Ovary (tissue), 9 donors: ENCODE results near the gene MINPP1. TPM values are rescaled to one million over a fixed set of nuclear protein-coding genes. Genes with fewer than 3 reads are reported as not detected.

Source experiments
- DNase-seq, 5 donors: peaks; one replicate each; pipeline ENCODE4 v3.0.0-alpha.2; 2019 to 2020
- H3K27ac ChIP-seq, 2 donors: fragments of 200-600 bp; one replicate each; pipeline versions ENCODE4 v1.5.1 to v1.8.0; 2019 to 2022
- H3K27me3 ChIP-seq: fragments of 200-600 bp; one replicate; pipeline ENCODE4 v1.8.0; 2022
- H3K36me3 ChIP-seq: fragments of 200-600 bp; sonication (generic); one replicate; pipeline ENCODE4 v1.5.1; 2019
- H3K4me1 ChIP-seq: one replicate; pipeline ENCODE4 v1.8.1; 2013; ENCODE audit warnings: mild to moderate bottlenecking, moderate library complexity; ENCODE audit not compliant: insufficient read depth
- H3K4me3 ChIP-seq: fragments of 200-600 bp; sonication (generic); one replicate; pipeline ENCODE4 v1.5.1; 2017
- H3K9me3 ChIP-seq, 2 donors: fragments of 200-600 bp in 1 of 2; sonication (generic) in 1 of 2; one replicate each; pipeline versions ENCODE4 v1.5.1 to v1.8.1; 2013 to 2019; ENCODE audit warnings: mild to moderate bottlenecking in 1 of 2, moderate library complexity in 1 of 2
- EP300 ChIP-seq: sonication (generic); formaldehyde crosslinking; IDR thresholded peaks from one replicate; pipeline ENCODE4 v1.6.1; 2017; ENCODE audit warnings: antibody characterized with exemption
- POLR2A ChIP-seq: fragments of 450-650 bp; IDR thresholded peaks from one replicate; pipeline ENCODE4 v1.6.1; 2017; ENCODE audit warnings: antibody characterized with exemption, mild to moderate bottlenecking, moderate library complexity
- WGBS, 3 donors: extraction: QIAGEN DNeasy Blood & Tissue Kit in 1 of 3; methylation state at CpG; one replicate each; pipeline versions ENCODE4 v1.1.5 to v1.1.7; 2013 to 2017; 5-methylcytosine and 5-hydroxymethylcytosine counted together
- intact Hi-C, 4 donors: fragments of 100-400 bp; cut with DNase I; formaldehyde crosslinking; loops; one replicate each; pipeline versions ENCODE4 v1.11.0 to v1.15.1; 2022 to 2023
- polyA plus RNA-seq, 2 donors: library from polyadenylated mRNA; stranded (reverse); fragments of 200-250 nt in 1 of 2; fragments of 350-450 nt in 1 of 2; fragmentation: Illumina TruSeq in 1 of 2; extraction: RNeasy Lipid Tissue Mini Kit (QIAGEN cat#74804) in 1 of 2; gene quantifications; one replicate each; pipeline ENCODE4 v1.2.3, GENCODE V29; 2013 to 2014
- total RNA-seq, 7 donors: library from RNA; depleted of rRNA in 2 of 7; stranded (reverse); fragments of >200 nt in 2 of 7; fragmentation: NEBNext Ultra II Directional in 3 of 7; extraction: Animal tissue kit (Norgen Biotek cat#: 25700) in 3 of 7; gene quantifications; one replicate each; pipeline versions ENCODE4 v1.1.0 to v1.2.4, GENCODE V29; 2016 to 2023
- TF ChIP-seq, protein P1 (sequence below), 3 donors: fragments of 450-650 bp in 2 of 3; fragments of 200-600 bp in 1 of 3; IDR thresholded peaks; one replicate each; pipeline versions ENCODE4 v1.5.1 to v1.8.0; 2016 to 2022; ENCODE audit warnings: antibody characterized with exemption in 3 of 3, mild to moderate bottlenecking in 1 of 3
- donor health status: DM: no; HTN: no; CAD: no; lungs with moderate emphysema.
- donor health status: DM: no; HTN: no; CAD: no.
- donor health status: Bipolar disorder and iron deficiency.
- donor health status: DM: yes; HTN: yes; CAD: no.
- donor health status: DM: no; HTN: no; CAD: no.
- donor health status: DM: yes; HTN: yes; CAD: no.

The MINPP1 gene
- total and polyA plus RNA-seq, 9 donors: 9.8 to 21.8 (median 12.3) TPM

DNA sequence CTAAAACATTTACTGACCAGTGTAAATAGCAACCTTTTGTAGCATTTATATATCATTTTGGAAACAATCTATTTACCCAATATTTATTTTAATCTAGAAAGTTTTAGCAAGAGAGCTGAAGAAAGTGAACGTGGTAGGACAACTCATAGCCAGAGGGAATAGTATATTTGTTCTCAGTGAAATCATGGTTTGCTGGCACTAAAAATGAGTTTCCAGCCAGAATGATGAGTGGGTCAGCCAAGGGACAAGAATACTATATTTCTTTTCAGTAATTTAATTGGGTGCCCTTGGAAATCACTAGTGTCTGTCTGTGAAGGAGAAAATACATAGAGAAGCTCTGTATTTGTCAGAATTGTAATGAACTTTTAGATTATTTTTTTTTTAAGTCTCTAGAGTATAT lies 74.9 kb downstream of the MINPP1 start:
- Histone ChIP-seq H3K4me3 (no peak overlapping the region), H3K4me1 (peaks cover 5% of the 10 kb centered on the region), H3K27ac (peak overlapping the region in 1 of 2 donors; percentile 29), H3K9me3 (no peaks in the 10 kb centered on the region), H3K36me3 (no peaks in the 10 kb centered on the region), H3K27me3 (no peaks in the 10 kb centered on the region)
- WGBS, 3 donors: 7 to 15% (median 8%) methylated on average over 1 of the region's 1 CpG
- TF ChIP-seq, protein P1, sequence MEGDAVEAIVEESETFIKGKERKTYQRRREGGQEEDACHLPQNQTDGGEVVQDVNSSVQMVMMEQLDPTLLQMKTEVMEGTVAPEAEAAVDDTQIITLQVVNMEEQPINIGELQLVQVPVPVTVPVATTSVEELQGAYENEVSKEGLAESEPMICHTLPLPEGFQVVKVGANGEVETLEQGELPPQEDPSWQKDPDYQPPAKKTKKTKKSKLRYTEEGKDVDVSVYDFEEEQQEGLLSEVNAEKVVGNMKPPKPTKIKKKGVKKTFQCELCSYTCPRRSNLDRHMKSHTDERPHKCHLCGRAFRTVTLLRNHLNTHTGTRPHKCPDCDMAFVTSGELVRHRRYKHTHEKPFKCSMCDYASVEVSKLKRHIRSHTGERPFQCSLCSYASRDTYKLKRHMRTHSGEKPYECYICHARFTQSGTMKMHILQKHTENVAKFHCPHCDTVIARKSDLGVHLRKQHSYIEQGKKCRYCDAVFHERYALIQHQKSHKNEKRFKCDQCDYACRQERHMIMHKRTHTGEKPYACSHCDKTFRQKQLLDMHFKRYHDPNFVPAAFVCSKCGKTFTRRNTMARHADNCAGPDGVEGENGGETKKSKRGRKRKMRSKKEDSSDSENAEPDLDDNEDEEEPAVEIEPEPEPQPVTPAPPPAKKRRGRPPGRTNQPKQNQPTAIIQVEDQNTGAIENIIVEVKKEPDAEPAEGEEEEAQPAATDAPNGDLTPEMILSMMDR (IDR thresholded peaks at IDR 0.05): no peak
- no peak for TF ChIP-seq POLR2A
- no peak for TF ChIP-seq EP300
- DNase-seq: no peak
- intact Hi-C loops: no loop called here

DNA sequence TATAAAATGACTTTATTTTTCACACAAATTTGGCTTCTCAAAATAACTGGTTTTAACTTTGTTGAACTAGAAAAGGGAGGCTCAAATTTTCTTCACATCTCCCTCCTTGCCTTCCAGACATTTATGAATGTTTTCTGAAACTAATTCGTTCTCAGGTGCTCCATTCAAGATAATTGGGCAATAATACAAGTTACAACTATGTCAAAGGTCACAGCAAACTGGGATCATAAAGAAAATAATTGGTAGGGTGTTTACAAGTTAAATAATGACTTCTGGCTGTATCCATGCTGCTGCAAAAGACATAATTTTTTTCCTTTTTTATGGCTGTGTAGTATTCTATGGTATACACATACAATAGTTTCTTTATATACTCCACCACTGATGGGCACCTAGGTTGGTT lies 75.3 kb downstream of the MINPP1 start:
- WGBS, 3 donors: 17 to 31% (median 24%) methylated on average over 1 of the region's 1 CpG
- no peak for DNase-seq
- H3K27me3 ChIP-seq: no peaks in the 10 kb centered on the region
- no peak overlapping the region for H3K27ac ChIP-seq
- intact Hi-C loops: no loop called here
- H3K36me3 ChIP-seq: no peaks in the 10 kb centered on the region
- peaks cover 5% of the 10 kb centered on the region for H3K4me1 ChIP-seq
- H3K9me3 ChIP-seq: no peaks in the 10 kb centered on the region
- no peak for TF ChIP-seq EP300
- TF ChIP-seq, protein P1 (IDR thresholded peaks at IDR 0.05): no peak
- H3K4me3 ChIP-seq: no peak overlapping the region

DNA sequence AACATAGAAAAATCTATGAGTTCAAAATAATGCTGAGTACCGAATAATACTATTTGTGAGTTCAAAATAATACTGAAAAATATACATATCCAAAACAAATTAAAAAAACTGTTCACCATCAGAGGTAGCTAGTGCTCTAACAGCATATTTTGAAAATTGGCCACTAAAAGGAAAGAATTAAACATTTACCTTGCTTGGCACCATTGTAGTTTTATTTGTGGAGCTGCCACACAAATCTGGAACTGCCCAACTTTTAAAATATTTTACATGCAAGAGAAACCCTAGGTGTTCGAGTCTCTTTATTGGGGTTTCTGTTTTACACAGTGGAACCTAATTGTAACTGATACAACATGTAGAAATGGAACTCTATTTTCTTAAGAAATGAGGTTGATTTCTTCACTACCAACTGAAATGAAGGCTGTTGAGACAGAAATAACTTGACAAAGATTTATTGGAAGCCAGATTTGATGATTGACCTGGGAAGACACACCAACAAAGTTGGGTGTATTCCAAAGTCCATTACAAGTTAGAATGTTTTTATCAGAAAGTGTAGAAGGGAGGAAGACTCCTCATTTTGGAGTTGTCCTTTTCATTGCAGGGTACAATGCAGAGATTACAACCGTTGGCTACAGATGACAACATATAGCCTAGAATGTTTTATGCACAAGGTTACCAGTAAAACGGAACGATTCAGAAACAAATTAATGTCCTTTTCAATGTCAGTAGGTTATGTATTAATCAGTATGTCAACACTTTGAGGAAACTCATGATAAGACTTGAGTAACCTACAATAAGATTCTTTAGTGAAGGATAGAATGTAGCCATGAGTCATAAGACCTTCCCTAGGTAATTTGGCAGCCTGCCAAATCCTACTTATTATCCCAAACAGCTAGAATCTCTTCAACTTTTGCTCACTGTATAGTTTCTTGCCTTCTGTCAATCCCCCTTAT lies 81.1 kb downstream of the MINPP1 start:
- no peaks in the 10 kb centered on the region for H3K36me3 ChIP-seq
- no peaks in the 10 kb centered on the region for H3K27me3 ChIP-seq
- WGBS, 3 donors: 52 to 57% (median 53%) methylated on average over 5 of the region's 5 CpGs
- H3K4me1 ChIP-seq: no peaks in the 10 kb centered on the region
- intact Hi-C loops: no loop called here
- H3K4me3 ChIP-seq: no peak overlapping the region
- H3K9me3 ChIP-seq: no peaks in the 10 kb centered on the region
- no peak for DNase-seq
- TF ChIP-seq, protein P1 (IDR thresholded peaks at IDR 0.05): no peak
- no peak for TF ChIP-seq EP300
- TF ChIP-seq POLR2A: no peak
- no peak overlapping the region for H3K27ac ChIP-seq

DNA sequence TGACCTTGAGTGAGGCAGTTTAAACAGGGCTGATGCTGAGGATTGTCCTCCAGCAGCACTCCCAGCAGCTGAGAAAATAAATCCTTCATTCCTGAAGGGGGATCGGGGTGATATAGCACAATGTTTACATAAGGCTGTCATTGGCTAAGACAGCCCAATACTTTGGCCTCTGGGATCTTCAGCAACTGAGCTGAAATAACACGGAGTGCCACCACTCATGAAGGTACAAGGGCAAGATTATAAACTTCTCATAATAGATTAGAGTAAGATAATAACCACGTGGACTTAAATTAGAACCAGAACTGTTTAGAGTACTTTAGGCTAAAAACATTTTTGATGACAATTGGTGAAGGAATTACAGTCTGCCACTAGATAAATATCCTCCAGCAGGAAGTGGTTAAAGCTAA lies 85.0 kb downstream of the MINPP1 start:
- Histone ChIP-seq H3K27ac (no peak overlapping the region), H3K4me3 (no peak overlapping the region), H3K27me3 (no peaks in the 10 kb centered on the region), H3K4me1 (peaks cover 3% of the 10 kb centered on the region), H3K36me3 (no peaks in the 10 kb centered on the region), H3K9me3 (no peaks in the 10 kb centered on the region)
- intact Hi-C loops: no loop called here
- TF ChIP-seq POLR2A: no peak
- TF ChIP-seq, protein P1 (IDR thresholded peaks at IDR 0.05): no peak
- 39 to 48% (median 42%) methylated on average over 3 of the region's 3 CpGs for WGBS, 3 donors
- DNase-seq: no peak
